GM12872 (cell line): ENCODE results near the gene DDRGK1.

Experiments
- CTCF ChIP-seq: IDR thresholded peaks from 3 replicates; pipeline ENCODE4 v1.5.1; 2011; ENCODE audit warnings: low read depth, mild to moderate bottlenecking, low read length, moderate library complexity; ENCODE audit not compliant: insufficient read depth

Gene DDRGK1

GRCh38 chr20:3146732-3147341 lies 57.6 kb downstream of the DDRGK1 start:
- TF ChIP-seq CTCF: no peak

GRCh38 chr20:3141757-3142156 lies 62.7 kb downstream of the DDRGK1 start:
- TF ChIP-seq CTCF: no peak
